AG04450 (cell line): ENCODE data around the gene CLP1. TPM values are rescaled to one million over a fixed set of nuclear protein-coding genes. Genes with fewer than 3 reads are reported as not detected.

ENCODE experiments used
- CTCF ChIA-PET: fragments of 300-600, 350-600 bp; formaldehyde crosslinking; extraction: SDS; loops from one replicate; lab custom pipeline; 2022; ENCODE audit warnings: antibody characterized with exemption, inconsistent platforms; lab: Charles Lee
- POLR2A ChIA-PET: fragments of 350-600 bp; formaldehyde crosslinking; extraction: SDS; loops from one replicate; lab custom pipeline; 2021; ENCODE audit warnings: antibody characterized with exemption, inconsistent platforms; lab: Yijun Ruan, JAX
- DNase-seq: peaks from one replicate; pipeline ENCODE4 v3.0.0-alpha.2; 2011; ENCODE audit warnings: low read depth, low spot score
- H3K27ac ChIP-seq: one replicate; pipeline ENCODE4 v1.5.1; 2012; ENCODE audit warnings: low read depth, low read length, control low read depth
- H3K27me3 ChIP-seq: one replicate; pipeline ENCODE4 v1.6.0; 2012; ENCODE audit warnings: low read length; ENCODE audit not compliant: control insufficient read depth, insufficient read depth
- H3K4me3 ChIP-seq: 2 replicates; pipeline ENCODE4 v1.5.1; 2011; ENCODE audit warnings: mild to moderate bottlenecking, low read depth, low read length, control low read depth
- H3K9me3 ChIP-seq: 2 replicates; pipeline ENCODE4 v1.5.1; 2012; ENCODE audit warnings: low read length; ENCODE audit not compliant: control insufficient read depth, insufficient read depth
- CTCF ChIP-seq: IDR thresholded peaks from 2 replicates; pipeline ENCODE4 v1.5.1; 2011; ENCODE audit warnings: low read depth, low read length, control low read depth, inconsistent platforms
- polyA plus RNA-seq: library from polyadenylated mRNA; depleted of rRNA; stranded (reverse); fragments of >200 nt; gene quantifications from 2 replicates; pipeline ENCODE4 v1.2.3, GENCODE V29; 2011

CLP1 gene
- polyA plus RNA-seq, 1 experiment, result 17.7 TPM

GRCh38 chr11:57656885-57657193 is 723 bp upstream of the CLP1 start:
- ChIA-PET CTCF (interaction anchor here (0.9 to 1.5 kb wide), 3 partner anchors 13 to 130 kb away, joined by 5 to 8 read pairs (median 5); no protein-coding TSS in a partner anchor), POLR2A (interaction anchor here (1.4 kb wide), 1 partner anchor 10 kb away, joined by 4 read pairs; no protein-coding TSS in a partner anchor)
- H3K4me3 ChIP-seq, result peak overlapping the region; percentile 57
- H3K9me3 ChIP-seq, result no peaks in the 10 kb centered on the region
- no peak for TF ChIP-seq CTCF
- H3K27me3 ChIP-seq, result no peaks in the 10 kb centered on the region
- H3K27ac ChIP-seq, result peak overlapping the region; percentile 72
- DNase-seq, result no peak

- TF ChIP-seq CTCF, result no peak
- H3K27ac ChIP-seq, result no peak overlapping the region
- H3K4me3 ChIP-seq, result peak overlapping the region; percentile 73
- CTCF ChIA-PET, result interaction anchor here (0.9 to 1.5 kb wide), 2 partner anchors 14 to 90 kb away, joined by 4 to 8 read pairs; no protein-coding TSS in a partner anchor
- no peaks in the 10 kb centered on the region for H3K27me3 ChIP-seq
- no peaks in the 10 kb centered on the region for H3K9me3 ChIP-seq
- no peak for DNase-seq
- POLR2A ChIA-PET, result interaction anchor here (1.4 kb wide), 1 partner anchor 9 kb away, joined by 4 read pairs; no protein-coding TSS in a partner anchor
These were observed 430 bp downstream of the CLP1 start for GRCh38 chr11:57658023-57658361.

GRCh38 chr11:57659669-57660068 is 2.1 kb downstream of the CLP1 start:
- DNase-seq, result no peak
- POLR2A ChIA-PET, result no interaction called here
- Histone ChIP-seq H3K9me3 (no peaks in the 10 kb centered on the region), H3K27me3 (no peaks in the 10 kb centered on the region), H3K27ac (no peak overlapping the region), H3K4me3 (no peak overlapping the region)
- TF ChIP-seq CTCF, result no peak
- CTCF ChIA-PET, result interaction anchor here (1.4 to 1.6 kb wide), 2 partner anchors 19 to 92 kb away, joined by 3 to 5 read pairs; partner anchors contain the start of gene UBE2L6

- ChIA-PET POLR2A (no interaction called here), CTCF (interaction anchor here (0.5 to 1.1 kb wide), 3 partner anchors 83 to 179 kb away, joined by 3 to 7 read pairs (median 3); no protein-coding TSS in a partner anchor)
- 0 out of 2 replicates have a peak, but pooled peaks have one; percentile 9 for TF ChIP-seq CTCF
These were observed 5.3 kb downstream of the CLP1 start for GRCh38 chr11:57662893-57663292.

GRCh38 chr11:57663975-57664374 is 6.4 kb downstream of the CLP1 start:
- ChIA-PET POLR2A (no interaction called here), CTCF (no interaction called here)
- H3K9me3 ChIP-seq, result no peaks in the 10 kb centered on the region; the same call in 1 of the 2 replicates
- no peak overlapping the region for H3K27ac ChIP-seq
- TF ChIP-seq CTCF, result no peak
- no peak for DNase-seq
- H3K4me3 ChIP-seq, result no peak overlapping the region
- H3K27me3 ChIP-seq, result no peaks in the 10 kb centered on the region

More at GRCh38 chr11:57662893-57663292, 5.3 kb downstream of the CLP1 start:
- H3K4me3 ChIP-seq, result no peak overlapping the region
- no peaks in the 10 kb centered on the region for H3K9me3 ChIP-seq
- DNase-seq, result no peak
- no peak overlapping the region for H3K27ac ChIP-seq
- H3K27me3 ChIP-seq, result no peaks in the 10 kb centered on the region
